ENCODE results near the gene CLDN7.

The CLDN7 gene

DNA sequence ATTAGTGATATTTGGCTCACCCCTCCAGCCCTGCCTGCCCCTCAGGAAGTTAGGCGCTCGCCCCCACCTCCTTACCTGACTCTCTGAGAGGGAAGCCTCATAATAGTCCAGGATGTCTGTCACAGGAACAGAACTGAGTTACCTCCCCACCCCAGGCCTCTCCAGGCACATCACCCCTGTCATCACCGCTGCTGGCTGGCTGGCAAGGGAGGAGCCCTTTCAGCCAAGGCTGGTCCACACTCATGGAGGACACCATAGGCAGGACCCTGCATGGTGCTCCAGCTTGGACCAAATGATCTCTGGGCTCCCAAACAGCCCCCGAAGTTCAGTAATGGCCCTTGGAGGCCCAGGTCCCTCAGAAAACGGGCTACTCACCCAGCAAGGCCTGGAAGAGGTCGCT, 44.1 kb downstream of the CLDN7 start:
- DNase-seq, result no peak

DNA sequence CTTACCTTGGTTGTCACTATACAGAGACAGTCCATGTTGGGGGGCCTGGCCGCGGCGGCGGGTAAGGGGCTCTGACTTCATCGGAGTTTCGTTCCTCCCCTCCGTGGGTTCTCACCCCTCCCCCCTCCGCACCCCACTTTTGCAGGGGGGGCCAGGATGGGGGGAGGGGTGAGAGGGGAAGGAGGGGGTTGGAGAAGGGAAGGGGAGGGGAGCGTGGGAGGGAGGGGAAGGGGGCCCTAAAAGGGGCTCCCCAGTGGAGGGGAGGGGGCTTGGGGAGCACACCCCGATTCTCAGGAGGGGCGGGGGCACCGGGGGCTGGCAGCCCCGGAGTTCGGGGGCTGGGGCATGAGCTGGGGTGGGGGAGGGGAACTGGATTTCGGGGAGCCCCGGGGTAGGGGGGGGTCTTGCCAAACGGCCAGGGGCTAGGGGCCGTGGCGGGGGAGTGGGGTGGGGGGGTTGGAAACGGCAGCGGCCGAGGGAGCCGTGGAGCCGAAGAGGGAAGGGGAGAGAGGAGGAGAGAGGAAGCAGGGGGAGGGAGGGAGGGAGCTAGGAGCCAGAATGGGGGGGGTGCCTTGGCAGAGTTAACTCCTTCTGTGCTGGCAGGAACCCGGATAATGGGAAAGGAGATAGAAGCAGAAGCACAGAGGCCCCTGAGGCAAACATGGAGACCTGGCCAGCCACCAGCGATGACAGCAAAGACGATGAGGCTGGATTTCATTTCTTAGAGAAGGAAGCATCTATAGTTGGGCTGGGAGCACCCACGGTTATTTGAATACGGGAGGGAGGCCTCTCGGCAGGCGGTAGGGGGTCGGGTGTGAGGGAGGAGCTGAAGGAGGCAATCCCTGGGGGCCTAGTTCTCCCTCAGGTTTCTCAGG, 44.9 kb downstream of the CLDN7 start:
- DNase-seq, result no peak

DNA sequence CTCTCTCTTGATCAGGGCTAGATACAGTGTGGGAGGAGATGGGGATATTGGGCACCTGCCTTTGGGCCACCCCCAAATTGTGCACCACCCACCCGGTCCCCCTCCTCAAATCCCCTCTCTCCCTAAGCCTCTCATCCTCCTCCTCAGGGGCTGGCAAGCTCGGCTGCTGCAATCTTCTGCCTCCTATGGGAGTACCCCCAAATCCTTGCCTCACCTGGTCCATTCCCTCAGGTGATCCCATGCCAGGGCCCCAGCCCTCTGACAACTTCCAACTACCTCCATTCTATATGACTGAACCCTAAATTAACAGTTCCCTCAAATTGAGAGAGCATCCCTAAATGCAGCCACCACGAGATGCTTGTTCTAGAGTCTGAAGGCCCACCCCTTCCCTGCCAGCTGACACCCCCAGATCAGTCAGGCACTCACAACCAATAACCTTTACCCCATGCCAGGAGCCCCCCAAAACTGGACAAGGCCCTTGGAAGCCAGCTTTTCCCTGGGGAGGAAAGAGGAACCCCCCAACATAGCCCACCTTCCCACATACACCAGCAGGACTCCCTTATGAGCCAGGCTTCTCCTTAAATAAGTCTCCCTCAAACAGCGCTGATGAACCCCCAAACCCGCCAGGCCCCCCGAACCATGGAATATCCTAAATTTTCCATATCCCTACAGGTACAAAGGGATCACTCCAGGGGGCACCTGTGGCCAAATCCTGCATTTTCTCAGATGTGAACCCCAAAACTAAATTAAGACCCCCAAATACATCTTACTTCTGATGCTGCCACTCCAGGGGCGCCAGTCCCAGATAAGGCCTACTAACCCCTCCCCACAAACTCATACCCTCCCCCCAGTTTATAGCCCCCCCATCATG, 45.8 kb downstream of the CLDN7 start:
- DNase-seq, result no peak

DNA sequence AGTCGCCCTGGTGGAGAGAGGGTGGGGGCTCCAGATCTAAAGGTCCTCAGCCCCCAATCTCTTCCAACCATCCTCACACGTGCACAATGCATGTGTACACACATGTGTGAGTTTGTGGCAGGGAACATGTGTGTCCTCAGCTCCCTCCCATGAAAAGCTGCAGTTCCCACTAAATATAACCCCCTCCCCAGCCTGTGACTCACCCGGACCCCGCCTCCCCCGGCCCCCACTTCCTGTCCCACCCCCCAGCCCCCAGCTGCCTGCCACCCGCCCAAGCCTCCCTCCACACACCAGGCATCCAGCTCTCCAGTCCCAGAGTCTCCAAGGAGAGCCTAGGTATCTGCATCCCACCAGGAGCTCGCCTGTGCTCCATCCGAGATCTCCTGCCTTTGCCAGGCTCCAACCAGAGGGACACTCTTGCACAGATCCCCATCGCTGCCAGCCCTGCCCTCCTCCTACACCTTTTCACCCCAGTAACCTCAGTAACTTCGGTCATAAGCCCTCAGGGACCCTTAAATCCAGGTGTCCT, 46.6 kb downstream of the CLDN7 start:
- no peak for DNase-seq

DNA sequence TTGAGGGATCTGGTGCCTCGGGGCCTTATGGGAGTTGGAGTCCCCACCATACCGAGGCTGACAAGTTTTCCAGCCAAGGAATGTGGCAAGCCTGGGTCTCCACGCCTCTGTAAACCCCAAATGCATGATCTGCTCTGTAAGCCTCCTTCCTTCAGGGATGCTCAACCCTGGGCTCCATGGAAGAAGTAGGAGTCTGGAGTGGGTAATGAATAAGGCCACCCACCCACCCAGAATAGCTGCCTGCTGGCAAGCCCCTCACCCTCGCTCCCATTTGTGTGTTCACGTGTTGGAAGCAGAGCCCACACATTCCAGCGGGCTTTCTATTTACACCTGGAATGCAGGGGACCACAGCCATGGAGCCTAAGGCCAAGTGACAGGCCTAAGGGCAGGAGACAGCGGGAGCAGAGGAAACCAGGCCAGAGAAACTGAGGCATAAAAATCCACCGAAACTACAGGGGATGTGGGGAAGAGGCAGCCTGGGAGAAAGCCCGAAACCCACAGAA, 47.1 kb downstream of the CLDN7 start:
- DNase-seq, result no peak

DNA sequence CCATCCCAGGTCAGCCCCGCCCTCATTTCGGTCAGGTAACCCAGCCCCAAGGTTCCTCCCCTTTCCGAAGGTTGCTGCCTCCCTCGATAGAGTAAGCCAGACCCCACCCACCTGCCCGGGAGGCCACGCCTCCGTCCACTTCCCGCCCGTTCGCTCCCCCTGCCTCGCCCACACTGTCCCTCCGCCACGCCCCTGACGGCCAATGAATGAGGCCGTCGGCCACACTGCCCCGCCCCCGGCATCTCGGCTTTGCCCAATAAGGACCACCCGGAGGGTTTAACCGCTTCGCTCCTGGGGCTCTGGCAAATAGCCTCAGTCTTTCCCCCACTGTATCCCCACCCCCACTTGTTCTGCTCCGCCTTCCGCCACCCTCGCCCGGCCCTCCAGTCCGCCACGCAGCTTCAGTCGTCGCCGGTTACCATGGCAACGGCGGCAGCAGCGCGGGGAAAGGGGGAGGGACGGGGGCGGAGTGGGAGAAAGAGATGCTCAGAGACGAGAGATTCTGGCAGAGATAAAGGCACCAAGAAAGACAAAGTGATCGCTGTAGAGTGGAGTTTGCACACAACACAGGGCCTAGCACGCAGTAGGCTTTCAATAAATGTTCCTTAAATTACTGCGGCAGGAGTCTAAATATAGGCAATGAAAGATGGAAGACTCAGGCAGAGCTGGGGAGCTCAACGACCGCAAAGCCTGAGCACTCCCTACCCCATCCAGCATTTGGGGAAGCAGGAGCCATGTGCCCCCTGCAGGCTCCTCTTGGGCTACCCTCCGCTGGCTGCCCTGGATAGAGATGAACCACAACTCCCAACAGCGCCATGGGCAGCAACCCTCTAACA, 47.8 kb downstream of the CLDN7 start:
- DNase-seq, result peak; percentile 76

DNA sequence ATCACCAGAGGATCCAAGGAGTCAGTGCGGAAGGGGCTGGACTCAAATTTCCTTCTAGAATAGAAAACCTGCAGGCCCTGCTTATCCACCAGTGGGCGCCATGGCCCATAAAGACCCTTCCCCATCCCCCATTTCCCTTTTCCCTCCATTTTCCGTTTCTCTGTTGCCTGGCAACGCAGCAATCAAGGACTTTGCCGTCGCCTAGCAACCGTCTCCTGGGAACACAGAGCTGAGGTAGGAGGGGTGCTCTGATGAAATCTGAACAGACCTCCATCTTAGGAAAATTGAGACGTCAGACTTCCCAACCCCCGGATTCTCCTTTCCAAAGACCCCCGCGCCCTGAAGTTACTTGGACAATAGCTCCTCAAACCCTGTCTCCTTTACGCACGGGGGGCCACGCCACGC, 48.4 kb downstream of the CLDN7 start:
- peak; percentile 40 for DNase-seq

DNA sequence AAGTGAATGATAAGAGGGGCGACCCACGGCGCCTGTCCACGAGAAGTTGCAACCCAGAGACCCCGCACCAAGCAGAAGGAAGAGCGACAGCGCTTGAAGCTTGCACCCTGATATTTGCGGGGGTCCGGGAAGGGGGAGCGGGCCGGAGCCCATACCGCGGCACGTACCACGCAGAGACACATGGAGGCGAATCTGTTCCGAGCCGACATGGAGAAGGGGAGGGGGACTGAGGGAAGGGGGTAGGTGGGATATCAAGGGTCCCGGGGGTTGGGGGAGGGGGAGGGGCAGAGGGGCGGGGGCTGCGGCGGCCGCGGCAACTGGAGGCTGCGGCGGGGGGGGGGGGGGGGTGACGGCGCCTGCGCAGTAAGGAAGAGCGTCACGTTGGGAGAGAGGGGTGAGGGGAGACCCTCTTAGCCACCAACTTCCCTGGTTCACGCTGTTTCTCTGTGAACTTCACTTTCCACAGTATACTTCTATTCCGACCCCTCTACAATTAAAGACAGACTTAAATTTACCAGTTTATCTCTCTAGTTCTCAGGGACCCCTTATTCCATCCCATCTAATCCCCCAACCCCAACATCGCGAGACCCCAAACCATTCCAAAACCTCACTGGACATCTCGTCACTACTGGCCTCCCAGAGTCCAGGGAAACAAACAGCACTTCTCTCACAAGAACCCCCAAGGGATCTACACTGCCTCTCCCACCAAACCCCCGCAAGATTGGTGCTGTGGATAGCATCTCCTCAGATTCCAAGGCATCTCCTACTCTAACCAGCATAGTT, 50.6 kb downstream of the CLDN7 start:
- no peak for DNase-seq

Data from SIG-M5 (cell line).